ENCODE measurements around the gene MED12L. TPM values are rescaled to one million over a fixed set of nuclear protein-coding genes. Genes with fewer than 3 reads are reported as not detected.

The MED12L gene
- total RNA-seq, 1 donor from 2014 or later, result 1.4 TPM

DNA sequence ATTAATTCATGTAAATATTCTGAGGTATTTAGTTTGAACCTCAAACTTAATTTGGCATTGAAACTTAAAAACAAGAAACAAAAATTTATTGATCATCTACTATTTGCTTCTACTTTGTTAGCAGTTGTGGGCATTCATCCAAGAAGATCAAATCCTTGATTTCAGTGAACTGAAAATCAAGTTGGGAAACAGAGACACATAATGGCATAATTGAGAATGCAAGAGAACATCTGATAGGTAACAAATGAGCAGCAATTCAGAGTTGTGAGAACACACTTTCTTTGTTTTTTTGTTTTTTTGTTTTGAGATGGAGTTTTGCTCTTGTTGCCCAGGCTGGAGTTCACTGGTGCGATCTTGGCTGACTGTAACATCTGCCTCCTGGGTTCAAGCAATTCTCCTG lies 33.9 kb upstream of the MED12L start:
- DNase-seq (ENCODE audit: extremely low spot score, unreplicated experiment), result no peak
- Mint-ChIP-seq H3K9me3 (ENCODE audit: unreplicated experiment) (no peaks in the 10 kb centered on the region), H3K36me3 (ENCODE audit: unreplicated experiment) (no peaks in the 10 kb centered on the region), H3K27me3 (ENCODE audit: unreplicated experiment) (peaks cover 11% of the 10 kb centered on the region), H3K4me1 (ENCODE audit: unreplicated experiment) (no peaks in the 10 kb centered on the region), H3K27ac (ENCODE audit: unreplicated experiment) (no peak overlapping the region), H3K4me3 (ENCODE audit: unreplicated experiment) (no peak overlapping the region)
- TF ChIP-seq, protein P1, sequence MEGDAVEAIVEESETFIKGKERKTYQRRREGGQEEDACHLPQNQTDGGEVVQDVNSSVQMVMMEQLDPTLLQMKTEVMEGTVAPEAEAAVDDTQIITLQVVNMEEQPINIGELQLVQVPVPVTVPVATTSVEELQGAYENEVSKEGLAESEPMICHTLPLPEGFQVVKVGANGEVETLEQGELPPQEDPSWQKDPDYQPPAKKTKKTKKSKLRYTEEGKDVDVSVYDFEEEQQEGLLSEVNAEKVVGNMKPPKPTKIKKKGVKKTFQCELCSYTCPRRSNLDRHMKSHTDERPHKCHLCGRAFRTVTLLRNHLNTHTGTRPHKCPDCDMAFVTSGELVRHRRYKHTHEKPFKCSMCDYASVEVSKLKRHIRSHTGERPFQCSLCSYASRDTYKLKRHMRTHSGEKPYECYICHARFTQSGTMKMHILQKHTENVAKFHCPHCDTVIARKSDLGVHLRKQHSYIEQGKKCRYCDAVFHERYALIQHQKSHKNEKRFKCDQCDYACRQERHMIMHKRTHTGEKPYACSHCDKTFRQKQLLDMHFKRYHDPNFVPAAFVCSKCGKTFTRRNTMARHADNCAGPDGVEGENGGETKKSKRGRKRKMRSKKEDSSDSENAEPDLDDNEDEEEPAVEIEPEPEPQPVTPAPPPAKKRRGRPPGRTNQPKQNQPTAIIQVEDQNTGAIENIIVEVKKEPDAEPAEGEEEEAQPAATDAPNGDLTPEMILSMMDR (IDR thresholded peaks at IDR 0.05), result no peak

DNA sequence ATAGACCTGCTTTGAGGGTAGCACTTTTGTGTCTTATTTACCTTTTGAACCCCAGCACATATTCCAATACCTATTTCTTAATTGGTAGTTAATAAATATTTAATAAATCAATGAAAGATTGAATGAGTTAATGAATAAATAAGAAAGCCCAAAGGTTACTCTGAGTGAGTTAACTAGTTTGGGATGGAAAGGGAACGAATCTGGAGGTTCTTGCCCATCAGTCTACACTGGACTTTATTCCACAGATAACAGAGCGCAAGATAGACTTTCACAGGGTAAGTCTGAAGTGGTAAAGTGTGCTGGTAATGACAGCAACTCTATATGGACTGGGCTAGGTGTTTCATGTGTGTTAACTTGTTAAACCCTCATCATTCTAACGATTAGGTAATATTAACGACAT lies 33.1 kb upstream of the MED12L start:
- Mint-ChIP-seq H3K4me1 (ENCODE audit: unreplicated experiment) (no peaks in the 10 kb centered on the region), H3K36me3 (ENCODE audit: unreplicated experiment) (no peaks in the 10 kb centered on the region), H3K27me3 (ENCODE audit: unreplicated experiment) (peaks cover 14% of the 10 kb centered on the region), H3K9me3 (ENCODE audit: unreplicated experiment) (peaks cover 7% of the 10 kb centered on the region), H3K4me3 (ENCODE audit: unreplicated experiment) (no peak overlapping the region), H3K27ac (ENCODE audit: unreplicated experiment) (no peak overlapping the region)
- TF ChIP-seq, protein P1 (IDR thresholded peaks at IDR 0.05), result no peak
- DNase-seq (ENCODE audit: extremely low spot score, unreplicated experiment), result no peak

DNA sequence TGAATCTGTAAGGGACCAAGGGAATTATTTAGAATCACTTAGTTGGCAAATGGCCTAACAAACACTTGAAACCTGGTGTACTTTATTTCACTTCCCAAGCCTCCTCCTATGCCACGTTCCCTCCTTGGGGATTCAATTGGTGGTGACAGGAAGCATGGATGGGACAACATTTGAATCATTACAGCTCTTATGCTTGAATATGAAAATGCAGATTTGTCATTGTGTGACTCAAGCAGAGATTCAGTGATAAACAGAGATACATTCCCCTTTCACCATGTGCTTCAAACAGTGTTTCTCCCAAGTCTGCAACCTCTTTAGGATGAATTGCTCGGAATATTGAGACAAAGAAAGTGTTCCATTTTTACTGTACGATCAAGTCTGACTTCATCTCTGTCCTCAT lies 32.7 kb upstream of the MED12L start:
- DNase-seq (ENCODE audit: extremely low spot score, unreplicated experiment), result no peak
- H3K27me3 Mint-ChIP-seq (ENCODE audit: unreplicated experiment), result peaks cover 18% of the 10 kb centered on the region
- H3K27ac Mint-ChIP-seq (ENCODE audit: unreplicated experiment), result no peak overlapping the region
- no peaks in the 10 kb centered on the region for H3K4me1 Mint-ChIP-seq (ENCODE audit: unreplicated experiment)
- H3K36me3 Mint-ChIP-seq (ENCODE audit: unreplicated experiment), result no peaks in the 10 kb centered on the region
- H3K4me3 Mint-ChIP-seq (ENCODE audit: unreplicated experiment), result no peak overlapping the region
- TF ChIP-seq, protein P1 (IDR thresholded peaks at IDR 0.05), result no peak
- peaks cover 8% of the 10 kb centered on the region for H3K9me3 Mint-ChIP-seq (ENCODE audit: unreplicated experiment)

DNA sequence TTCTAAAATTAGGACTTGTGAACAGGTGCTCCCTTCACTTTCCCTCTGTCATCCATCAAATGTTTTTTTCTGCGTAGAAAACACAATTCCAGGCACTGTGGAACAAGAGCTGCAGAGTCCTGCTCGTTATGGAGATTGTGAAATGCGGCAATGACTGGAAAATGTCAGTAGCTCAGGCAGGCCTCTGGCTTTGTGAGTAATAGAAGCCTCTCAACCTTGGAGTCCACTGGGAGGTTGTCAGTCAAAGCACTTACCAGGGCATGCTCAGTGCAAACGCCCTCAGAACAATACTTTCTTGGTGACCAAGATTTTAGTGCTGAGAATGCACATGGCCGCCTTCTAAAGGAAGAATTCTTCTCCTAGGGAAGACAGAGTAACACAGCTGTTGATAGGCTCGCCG lies 26.7 kb upstream of the MED12L start:
- H3K27me3 Mint-ChIP-seq (ENCODE audit: unreplicated experiment), result peaks cover 15% of the 10 kb centered on the region
- H3K27ac Mint-ChIP-seq (ENCODE audit: unreplicated experiment), result no peak overlapping the region
- peaks cover 8% of the 10 kb centered on the region for H3K9me3 Mint-ChIP-seq (ENCODE audit: unreplicated experiment)
- no peaks in the 10 kb centered on the region for H3K4me1 Mint-ChIP-seq (ENCODE audit: unreplicated experiment)
- TF ChIP-seq, protein P1 (IDR thresholded peaks at IDR 0.05), result no peak
- no peak overlapping the region for H3K4me3 Mint-ChIP-seq (ENCODE audit: unreplicated experiment)
- no peaks in the 10 kb centered on the region for H3K36me3 Mint-ChIP-seq (ENCODE audit: unreplicated experiment)
- no peak for DNase-seq (ENCODE audit: extremely low spot score, unreplicated experiment)

DNA sequence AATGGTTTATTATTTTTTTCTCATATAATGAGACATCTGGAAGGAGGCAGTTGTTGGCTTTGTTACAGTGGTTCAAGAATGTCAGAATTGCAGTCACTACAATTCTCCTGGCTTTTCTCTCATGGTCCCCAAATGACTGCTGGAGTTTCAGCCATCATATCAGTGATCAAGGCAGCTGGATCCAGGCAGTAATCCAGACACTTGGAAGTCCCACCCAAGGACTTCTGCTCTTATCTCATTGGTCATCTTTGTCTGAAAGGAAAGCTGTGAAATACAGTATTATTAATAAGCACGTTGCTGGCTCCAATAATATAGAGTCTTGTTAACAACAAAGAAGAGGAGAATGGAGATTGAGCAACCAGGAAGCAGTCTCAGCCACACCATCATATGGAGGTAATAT lies 22.9 kb upstream of the MED12L start:
- Mint-ChIP-seq H3K27me3 (ENCODE audit: unreplicated experiment) (peaks cover 7% of the 10 kb centered on the region), H3K4me3 (ENCODE audit: unreplicated experiment) (no peak overlapping the region)

More for the DNA sequence above, 22.9 kb upstream of the MED12L start:
- Mint-ChIP-seq H3K27ac (ENCODE audit: unreplicated experiment) (no peak overlapping the region), H3K9me3 (ENCODE audit: unreplicated experiment) (no peaks in the 10 kb centered on the region), H3K36me3 (ENCODE audit: unreplicated experiment) (no peaks in the 10 kb centered on the region), H3K4me1 (ENCODE audit: unreplicated experiment) (no peaks in the 10 kb centered on the region)
- TF ChIP-seq, protein P1 (IDR thresholded peaks at IDR 0.05), result no peak
- no peak for DNase-seq (ENCODE audit: extremely low spot score, unreplicated experiment)
